CD4-positive, alpha-beta T cell (primary cell): ENCODE results near the gene DEXI. TPM values are rescaled to one million over a fixed set of nuclear protein-coding genes. Genes with fewer than 3 reads are reported as not detected.

Experiments
- ATAC-seq: fragments of 200-7000 bp; cut with Tn5 transposase; one replicate; pipeline ENCODE4 v1.10.0; 2022; ENCODE audit warnings: mild to moderate bottlenecking; ENCODE audit not compliant: poor library complexity
- CTCF ChIA-PET: fragments of 350-600 bp; sonication (Branson Sonifier 250); formaldehyde crosslinking; loops from one replicate; lab custom pipeline; 2021; ENCODE audit warnings: antibody characterized with exemption, inconsistent platforms; lab: Charles Lee
- POLR2A ChIA-PET: fragments of 350-600 bp; sonication (Branson Sonifier 250); formaldehyde crosslinking; loops from one replicate; lab custom pipeline; 2021; ENCODE audit warnings: antibody characterized with exemption, inconsistent platforms; lab: Charles Lee
- DNase-seq, 14 experiments: peaks; one replicate each; pipeline ENCODE4 v3.0.0-alpha.2; 2013 to 2020; ENCODE audit warnings: mixed read lengths in 2 of 14
- H3K27ac ChIP-seq, 2 donors: one replicate each; pipeline versions ENCODE4 v1.5.1 to v1.7.0; 2013; ENCODE audit warnings: low read length in 2 of 2, low read depth in 1 of 2, mild to moderate bottlenecking in 1 of 2
- H3K27me3 ChIP-seq, 2 experiments: 1 replicate in 1 of 2; 2 replicates in 1 of 2; pipeline versions ENCODE4 v1.6.1 to v1.7.0; 2013; ENCODE audit warnings: low read length in 2 of 2, control low read depth in 1 of 2, mild to moderate bottlenecking in 1 of 2, moderate library complexity in 1 of 2; ENCODE audit not compliant: insufficient read depth in 2 of 2, control insufficient read depth in 1 of 2
- H3K36me3 ChIP-seq: one replicate; pipeline ENCODE4 v1.6.1; 2013; ENCODE audit warnings: low read length, control low read depth; ENCODE audit not compliant: insufficient read depth
- H3K4me1 ChIP-seq: one replicate; pipeline ENCODE4 v1.6.1; 2013; ENCODE audit warnings: low read length, control low read depth; ENCODE audit not compliant: insufficient read depth
- H3K4me3 ChIP-seq: one replicate; pipeline ENCODE4 v1.5.1; 2013; ENCODE audit warnings: mild to moderate bottlenecking, low read length, moderate library complexity
- H3K9me3 ChIP-seq, 2 experiments: 1 replicate in 1 of 2; 2 replicates in 1 of 2; pipeline versions ENCODE4 v1.6.1 to v1.7.0; 2013; ENCODE audit warnings: low read length in 2 of 2, mild to moderate bottlenecking in 2 of 2, control low read depth in 1 of 2, moderate library complexity in 1 of 2; ENCODE audit not compliant: control insufficient read depth in 1 of 2, insufficient read depth in 1 of 2
- H3K27ac Mint-ChIP-seq: one replicate; pipeline ENCODE4 v1.8.0; 2020; ENCODE audit warnings: mixed read lengths
- H3K27me3 Mint-ChIP-seq: one replicate; pipeline ENCODE4 v1.8.0; 2021; ENCODE audit warnings: mixed read lengths
- H3K36me3 Mint-ChIP-seq: one replicate; pipeline ENCODE4 v1.8.0; 2021; ENCODE audit warnings: low read depth, mixed read lengths
- H3K4me1 Mint-ChIP-seq: one replicate; pipeline ENCODE4 v1.8.0; 2021; ENCODE audit warnings: low read depth, mixed read lengths
- H3K4me3 Mint-ChIP-seq: one replicate; pipeline ENCODE4 v1.8.0; 2020; ENCODE audit warnings: mild to moderate bottlenecking, mixed read lengths
- H3K9me3 Mint-ChIP-seq: one replicate; pipeline ENCODE4 v1.8.0; 2020; ENCODE audit warnings: mixed read lengths
- CTCF ChIP-seq: fragments of 200-600 bp; IDR thresholded peaks from one replicate; pipeline ENCODE4 v1.8.0; 2022; ENCODE audit warnings: antibody characterized with exemption, mild to moderate bottlenecking
- intact Hi-C, 2 experiments: fragments of 100-400 bp; cut with DNase I in 1 of 2; cut with micrococcal nuclease in 1 of 2; formaldehyde crosslinking; loops; one replicate each; pipeline versions ENCODE4 v1.15.1 to v1.9.0; 2023 to 2025; cut with DNase I, micrococcal nuclease
- total RNA-seq, 174 experiments: library from RNA in 2 of 174; stranded (reverse) in 2 of 174; gene quantifications; one replicate each; pipeline ENCODE4 v1.2.3 and lab custom pipeline; 2021 to 2026

DEXI gene
- total RNA-seq, 2 experiments from 2014 or later = 5.8 to 7.2 TPM

GRCh38 chr16:10938796-10939648, 3.2 kb downstream of the DEXI start:
- Histone ChIP-seq H3K4me3 (no peak overlapping the region), H3K27ac (no peak overlapping the region), H3K9me3 (no peaks in the 10 kb centered on the region), H3K36me3 (no peaks in the 10 kb centered on the region), H3K27me3 (no peaks in the 10 kb centered on the region), H3K4me1 (peaks cover 74% of the 10 kb centered on the region)
- TF ChIP-seq CTCF = no peak
- Mint-ChIP-seq H3K36me3 (peaks cover 27% of the 10 kb centered on the region), H3K27ac (peak overlapping the region; percentile 74), H3K27me3 (no peaks in the 10 kb centered on the region), H3K4me3 (peak overlapping the region; percentile 92), H3K4me1 (peaks cover 81% of the 10 kb centered on the region), H3K9me3 (no peaks in the 10 kb centered on the region)
- intact Hi-C loops = loop anchor here in 1 of 2 experiments (5.0 kb wide), 1 partner anchor 192 kb away; no protein-coding TSS in a partner anchor
- CTCF ChIA-PET = no interaction called here
- POLR2A ChIA-PET = interaction anchor here (3.9 kb wide), 1 partner anchor 316 kb away, joined by 22 read pairs; the partner anchor contains the start of gene SOCS1
- DNase-seq (no peak), ATAC-seq (no peak)

GRCh38 chr16:10938321-10938720, 3.9 kb downstream of the DEXI start:
- Mint-ChIP-seq H3K27ac (peak overlapping the region; percentile 74), H3K4me3 (peak overlapping the region; percentile 92), H3K36me3 (peaks cover 33% of the 10 kb centered on the region), H3K4me1 (peaks cover 80% of the 10 kb centered on the region), H3K27me3 (no peaks in the 10 kb centered on the region), H3K9me3 (no peaks in the 10 kb centered on the region)
- H3K27me3 ChIP-seq = no peaks in the 10 kb centered on the region
- no peak for ATAC-seq
- TF ChIP-seq CTCF = no peak
- peak in 4 of 14 experiments; percentile 40 to 52 (median 42) for DNase-seq
- H3K27ac ChIP-seq = no peak overlapping the region
- H3K4me3 ChIP-seq = no peak overlapping the region
- H3K36me3 ChIP-seq = peaks cover 7% of the 10 kb centered on the region
- POLR2A ChIA-PET = no interaction called here
- no peaks in the 10 kb centered on the region for H3K9me3 ChIP-seq
- CTCF ChIA-PET = no interaction called here
- intact Hi-C loops = loop anchor here in 1 of 2 experiments (5.0 kb wide), 1 partner anchor 191 kb away; no protein-coding TSS in a partner anchor
- H3K4me1 ChIP-seq = peaks cover 74% of the 10 kb centered on the region

GRCh38 chr16:10937068-10937859, 5.0 kb downstream of the DEXI start:
- peaks cover 70% of the 10 kb centered on the region for H3K4me1 ChIP-seq
- CTCF ChIA-PET = interaction anchor here (0.6 to 1.5 kb wide), 3 partner anchors 19 to 80 kb away, joined by 3 to 4 read pairs (median 3); no protein-coding TSS in a partner anchor
- Mint-ChIP-seq H3K4me1 (peaks cover 76% of the 10 kb centered on the region), H3K9me3 (no peaks in the 10 kb centered on the region), H3K27me3 (no peaks in the 10 kb centered on the region), H3K36me3 (peaks cover 38% of the 10 kb centered on the region), H3K27ac (peak overlapping the region; percentile 74), H3K4me3 (peak overlapping the region; percentile 92)
- H3K36me3 ChIP-seq = peaks cover 14% of the 10 kb centered on the region
- no peak for TF ChIP-seq CTCF
- H3K27me3 ChIP-seq = no peaks in the 10 kb centered on the region
- no peaks in the 10 kb centered on the region for H3K9me3 ChIP-seq
- H3K4me3 ChIP-seq = peak overlapping the region; percentile 21
- POLR2A ChIA-PET = no interaction called here
- no peak overlapping the region for H3K27ac ChIP-seq
- DNase-seq = peak in 2 of 14 experiments; percentile 22 to 33
- intact Hi-C loops = loop anchor here in 1 of 2 experiments (5.0 kb wide), 1 partner anchor 190 kb away; no protein-coding TSS in a partner anchor
- no peak for ATAC-seq
